GM21390 (cell line): ENCODE data around the gene CDCA7.
"Not testable (repeated sequence)": the region's sequence is repeated elsewhere in the genome, so short reads cannot be mapped to it uniquely, and the experiment has no call there.

Source experiments
- ATAC-seq: cut with Tn5 transposase; IDR thresholded peaks from one replicate; pipeline ENCODE4 v1.9.1; 2021; ENCODE audit not compliant: unreplicated experiment

Gene CDCA7

GRCh38 chr2:173401716-173402326, 47.1 kb downstream of the CDCA7 start:
- ATAC-seq: no peak

- ATAC-seq: peak; percentile 67
Observed at GRCh38 chr2:173402405-173402974, 47.8 kb downstream of the CDCA7 start.

GRCh38 chr2:173404841-173405750, 50.4 kb downstream of the CDCA7 start:
- no peak for ATAC-seq

- no peak for ATAC-seq
Observed at GRCh38 chr2:173407176-173407575, 52.5 kb downstream of the CDCA7 start.

GRCh38 chr2:173407646-173408045, 53.0 kb downstream of the CDCA7 start:
- ATAC-seq: no peak

- no peak for ATAC-seq
Observed at GRCh38 chr2:173410579-173410978, 55.9 kb downstream of the CDCA7 start.

- no peak for ATAC-seq
Observed at GRCh38 chr2:173412628-173413027, 58.0 kb downstream of the CDCA7 start.

GRCh38 chr2:173414823-173415322, 60.2 kb downstream of the CDCA7 start:
- no peak for ATAC-seq

- no peak for ATAC-seq
Observed at GRCh38 chr2:173415431-173416381, 61.0 kb downstream of the CDCA7 start.

- ATAC-seq: not testable (repeated sequence)
Observed at GRCh38 chr2:173416415-173417152, 61.9 kb downstream of the CDCA7 start.

- ATAC-seq: no peak
Observed at GRCh38 chr2:173417341-173417740, 62.7 kb downstream of the CDCA7 start.

GRCh38 chr2:173417802-173418201, 63.1 kb downstream of the CDCA7 start:
- ATAC-seq: no peak
